HG03025 (cell line): ENCODE data around the gene DUSP22.
"Not testable (repeated sequence)": the region's sequence is repeated elsewhere in the genome, so short reads cannot be mapped to it uniquely, and the experiment has no call there.

Experiments used
- ATAC-seq: cut with Tn5 transposase; IDR thresholded peaks from one replicate; pipeline ENCODE4 v1.9.1; 2021; ENCODE audit warnings: mild to moderate bottlenecking, moderate library complexity; ENCODE audit not compliant: unreplicated experiment, low FRiP score

DUSP22 gene, protein sequence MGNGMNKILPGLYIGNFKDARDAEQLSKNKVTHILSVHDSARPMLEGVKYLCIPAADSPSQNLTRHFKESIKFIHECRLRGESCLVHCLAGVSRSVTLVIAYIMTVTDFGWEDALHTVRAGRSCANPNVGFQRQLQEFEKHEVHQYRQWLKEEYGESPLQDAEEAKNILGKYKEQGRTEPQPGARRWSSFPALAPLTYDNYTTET

DNA sequence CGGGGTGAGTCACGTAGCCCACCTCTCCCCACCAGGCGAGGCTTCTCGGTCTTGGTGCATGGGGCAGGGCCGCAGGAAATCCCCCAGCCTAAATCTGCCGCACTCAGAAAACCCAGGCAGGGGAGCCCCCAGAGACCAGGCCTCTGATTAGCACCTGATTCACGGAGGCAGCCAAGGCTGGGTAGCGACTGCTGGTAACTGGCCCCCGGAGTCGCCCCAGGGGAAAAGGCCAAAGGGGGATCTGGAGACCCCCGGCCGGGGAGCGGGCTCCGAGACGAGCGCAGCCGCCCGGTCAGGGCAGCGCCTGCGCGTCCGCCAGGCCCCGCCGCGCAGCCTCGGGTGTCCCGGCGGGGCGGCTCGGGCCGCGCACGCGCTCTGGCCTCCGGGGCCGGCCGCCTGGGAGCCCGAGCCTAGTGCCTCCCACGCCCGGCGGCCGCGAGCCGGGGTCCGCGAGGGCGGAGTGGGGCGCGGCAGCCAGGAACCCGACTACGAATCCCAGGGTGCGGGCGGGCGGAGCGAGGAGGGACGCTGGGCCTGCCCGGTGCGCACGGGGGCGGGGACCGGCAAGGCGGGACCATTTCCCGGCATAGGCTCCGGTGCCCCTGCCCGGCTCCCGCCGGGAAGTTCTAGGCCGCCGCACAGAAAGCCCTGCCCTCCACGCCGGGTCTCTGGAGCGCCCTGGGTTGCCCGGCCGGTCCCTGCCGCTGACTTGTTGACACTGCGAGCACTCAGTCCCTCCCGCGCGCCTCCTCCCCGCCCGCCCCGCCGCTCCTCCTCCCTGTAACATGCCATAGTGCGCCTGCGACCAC, at the start of gene DUSP22:
DUSP22 (plus strand) TSS at position 791 of the 809 bp plus-strand sequence. CDS start 53 bp downstream, outside the sequence.
- peak; percentile 46 for ATAC-seq

DNA sequence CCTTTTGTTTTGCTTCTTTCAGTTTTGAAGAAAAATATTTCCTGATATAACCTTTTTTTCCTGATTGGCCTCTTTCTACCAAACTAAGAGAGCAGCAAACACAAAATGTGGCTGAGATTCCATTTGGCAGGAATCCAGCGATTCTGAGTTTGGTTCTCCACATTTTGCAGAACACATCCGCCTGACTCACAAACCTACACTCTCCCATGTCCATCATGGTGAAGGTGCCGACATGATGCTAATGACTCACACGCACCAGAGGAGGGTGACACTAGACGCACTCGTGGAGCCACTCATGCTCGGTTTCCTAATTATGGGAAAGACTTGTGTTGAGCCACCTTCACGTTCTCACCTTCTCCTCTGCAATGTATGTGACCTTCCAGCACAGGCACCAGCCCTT, 45.9 kb upstream of the DUSP22 start:
- no peak for ATAC-seq

DNA sequence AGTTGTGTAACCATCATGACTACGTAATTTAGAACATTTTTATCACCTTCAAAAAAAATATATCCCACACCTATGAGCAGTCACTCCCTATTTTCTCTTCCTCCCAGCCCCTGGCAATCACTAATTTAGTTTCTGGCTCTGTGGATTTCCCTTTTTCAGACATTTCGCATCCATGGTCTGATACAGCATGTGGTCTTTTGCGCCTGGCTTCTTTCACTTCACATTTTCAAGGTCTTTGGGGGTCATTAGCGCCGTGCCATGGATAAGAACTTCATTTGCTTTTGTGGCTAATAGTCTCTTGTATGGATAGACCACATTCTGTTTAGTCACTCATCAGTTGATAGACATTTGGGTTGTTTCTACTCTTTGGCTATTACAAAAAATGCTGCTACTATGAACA, 44.9 kb upstream of the DUSP22 start:
- no peak for ATAC-seq

DNA sequence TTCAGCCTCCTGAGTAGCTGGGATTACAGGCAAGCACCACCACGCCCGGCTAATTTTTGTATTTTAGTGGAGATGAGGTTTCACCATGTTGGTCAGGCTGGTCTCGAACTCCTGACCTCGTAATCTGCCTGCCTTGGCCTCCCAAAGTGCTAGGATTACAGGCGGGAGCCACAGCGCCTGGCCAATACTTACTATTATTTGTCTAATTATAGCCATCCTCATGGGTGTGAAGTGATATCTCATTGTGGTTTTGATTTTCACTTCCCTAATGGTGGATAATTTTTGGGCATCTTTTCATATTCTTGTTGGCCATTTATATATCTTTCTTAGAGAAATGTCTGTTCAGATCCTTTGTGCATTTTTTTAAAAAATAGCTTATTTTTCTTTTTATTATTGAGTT, 44.2 kb upstream of the DUSP22 start:
- not testable (repeated sequence) for ATAC-seq

DNA sequence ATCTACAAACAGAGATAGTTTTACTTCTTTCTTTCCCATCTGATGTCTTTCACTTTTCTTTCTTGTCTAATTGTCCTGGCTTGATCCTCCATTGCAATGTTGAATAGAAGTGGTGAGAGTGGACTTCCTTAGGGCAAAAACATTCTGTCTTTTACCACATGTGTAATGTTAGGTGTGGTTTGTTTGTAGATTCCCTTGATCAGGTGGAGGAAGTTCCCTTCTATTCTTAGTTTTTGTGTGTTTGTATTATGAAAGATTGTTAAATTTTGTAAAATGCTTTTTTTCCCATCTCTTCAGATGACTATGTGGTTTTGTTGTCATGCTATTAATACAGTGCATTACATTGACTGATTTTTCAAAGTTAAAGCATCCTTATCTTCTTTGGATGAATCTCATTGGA, 41.6 kb upstream of the DUSP22 start:
- no peak for ATAC-seq

DNA sequence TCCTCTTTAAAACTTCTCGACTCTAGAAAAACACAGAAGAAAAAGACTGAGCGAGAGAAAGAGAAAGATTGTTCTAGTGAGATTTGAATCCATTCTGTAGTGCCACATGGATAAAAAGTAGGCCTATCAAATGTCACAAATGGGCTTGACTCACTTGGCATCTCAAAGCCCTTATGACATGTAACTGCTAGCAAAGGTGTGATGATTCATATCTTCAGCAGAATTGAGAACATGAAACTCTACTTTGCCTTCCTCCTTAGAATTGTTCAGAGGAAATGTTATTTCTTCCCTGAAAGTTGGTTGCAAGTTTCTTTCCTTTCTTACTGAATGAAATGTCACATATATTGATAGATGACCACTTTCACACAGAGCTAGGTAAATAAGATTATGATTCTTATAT, 40.4 kb upstream of the DUSP22 start:
- no peak for ATAC-seq

DNA sequence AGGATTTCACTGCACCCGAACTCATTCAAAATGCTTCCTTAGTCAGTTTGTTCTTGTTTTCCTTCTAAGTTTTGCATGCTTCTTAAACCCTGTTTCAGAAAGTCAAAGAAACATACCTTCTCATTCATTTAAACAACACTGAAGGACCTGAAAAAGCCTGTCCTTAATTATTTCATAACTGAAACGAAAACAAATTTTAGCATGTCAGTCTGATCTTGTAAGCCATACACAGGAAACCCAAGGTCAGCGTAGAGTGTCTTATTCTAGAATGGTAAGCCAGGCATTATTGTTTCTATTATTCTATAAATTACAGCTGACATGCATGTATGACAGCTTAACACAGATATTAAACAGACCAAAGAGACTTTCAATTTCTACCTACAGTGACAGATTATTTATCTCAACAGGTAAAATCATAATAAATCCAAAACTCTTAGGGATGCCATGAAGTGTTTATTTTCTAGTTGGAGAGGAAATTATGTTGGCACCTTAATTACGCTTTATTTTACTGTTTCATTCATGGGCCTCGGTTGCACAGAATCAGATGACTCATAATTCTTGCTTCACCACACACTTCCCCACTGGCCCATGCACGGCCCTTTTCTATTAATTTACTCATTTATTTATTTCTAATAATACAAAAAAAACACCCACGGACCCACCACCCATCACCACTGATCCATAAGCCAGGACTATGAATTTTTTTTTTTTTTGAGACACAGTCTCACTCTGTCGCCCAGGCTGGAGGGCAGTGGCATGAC, 39.3 kb upstream of the DUSP22 start:
- no peak for ATAC-seq

DNA sequence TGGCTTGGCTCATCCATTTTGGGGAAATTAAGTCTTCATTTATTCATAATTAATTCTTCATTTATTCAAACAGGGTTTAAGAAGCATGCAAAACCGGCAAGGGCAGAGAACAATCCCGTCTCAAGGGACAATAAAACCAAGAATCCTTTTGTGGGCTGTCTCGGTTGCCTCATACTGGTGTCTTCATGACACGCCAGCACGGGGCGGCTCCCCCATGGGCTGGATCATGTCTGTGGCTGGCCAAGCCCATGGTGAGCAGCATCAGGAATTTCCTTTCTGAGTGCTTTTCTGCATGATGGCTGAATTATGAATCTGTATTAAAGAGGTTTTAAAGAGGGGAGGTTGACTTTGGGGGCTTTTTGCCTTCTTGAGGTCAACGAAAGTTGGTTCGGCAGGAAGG, 38.3 kb upstream of the DUSP22 start:
- no peak for ATAC-seq

DNA sequence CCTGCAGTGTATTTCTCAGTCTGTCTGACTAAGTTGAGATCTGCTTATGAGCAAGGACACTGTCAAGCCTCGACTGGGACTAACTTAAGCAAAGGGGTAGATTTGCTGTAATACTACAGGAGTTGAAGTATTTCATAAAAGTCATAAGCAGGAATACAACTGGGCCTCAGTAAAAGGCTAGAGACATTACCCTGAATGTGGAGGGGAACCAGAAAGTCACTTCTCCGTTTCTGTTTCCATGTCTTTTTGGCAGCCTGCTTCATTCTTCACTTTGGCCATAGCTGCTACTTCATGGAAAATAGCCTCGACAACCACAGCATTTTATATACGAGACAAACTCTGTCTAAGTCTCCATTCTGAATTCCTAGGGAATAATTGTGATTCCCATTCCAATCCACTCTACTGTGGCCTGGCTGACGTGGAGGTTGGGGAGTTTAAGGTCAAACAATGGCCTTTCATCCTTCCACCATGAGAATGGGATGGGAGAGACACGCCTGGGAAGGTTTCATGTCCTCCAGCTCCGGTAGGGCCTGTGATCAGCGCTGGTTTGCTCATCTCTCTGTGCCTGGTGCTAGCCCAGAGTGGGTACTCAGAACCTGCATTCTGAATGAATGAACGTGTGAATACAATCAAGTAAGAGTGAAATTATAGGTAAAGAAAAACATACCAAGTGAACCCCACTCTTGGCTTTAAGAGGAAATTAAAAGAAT, 37.1 kb upstream of the DUSP22 start:
- ATAC-seq = no peak

DNA sequence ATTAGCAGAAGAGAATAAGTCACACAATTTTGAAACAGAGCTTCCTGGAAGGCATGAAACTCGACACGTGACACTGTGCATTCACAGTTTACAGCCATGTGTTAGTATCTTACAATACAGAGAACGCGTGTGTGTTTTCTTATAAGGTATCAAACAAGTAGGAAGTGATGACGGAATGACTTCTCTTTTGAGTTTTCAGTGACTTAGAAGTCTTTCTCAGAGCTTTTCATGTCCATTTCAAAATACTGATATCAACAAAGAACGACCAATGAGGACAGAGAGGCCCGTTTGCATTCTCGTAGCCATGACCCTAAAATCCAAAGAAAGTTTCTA, 36.6 kb upstream of the DUSP22 start:
- ATAC-seq = no peak

DNA sequence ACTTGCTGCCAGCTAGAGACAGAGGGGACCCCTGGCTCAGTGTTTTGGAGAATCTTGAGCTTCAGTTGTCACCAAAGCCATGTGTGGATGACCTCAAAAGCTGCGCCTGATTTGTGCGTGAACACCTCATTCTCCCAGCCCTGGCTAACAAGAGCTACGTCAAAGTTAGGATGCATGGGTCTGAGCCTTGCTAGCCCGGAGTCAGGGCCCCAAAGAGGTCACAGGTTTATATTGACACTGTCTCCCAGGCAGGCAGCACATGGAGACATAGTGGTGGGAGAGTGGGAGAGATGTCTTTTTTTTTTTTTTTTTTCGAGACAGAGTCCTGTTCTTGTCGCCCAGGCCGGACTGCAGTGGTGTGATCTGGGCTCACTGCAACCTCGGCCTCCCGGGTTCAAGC, 36.1 kb upstream of the DUSP22 start:
- no peak for ATAC-seq

DNA sequence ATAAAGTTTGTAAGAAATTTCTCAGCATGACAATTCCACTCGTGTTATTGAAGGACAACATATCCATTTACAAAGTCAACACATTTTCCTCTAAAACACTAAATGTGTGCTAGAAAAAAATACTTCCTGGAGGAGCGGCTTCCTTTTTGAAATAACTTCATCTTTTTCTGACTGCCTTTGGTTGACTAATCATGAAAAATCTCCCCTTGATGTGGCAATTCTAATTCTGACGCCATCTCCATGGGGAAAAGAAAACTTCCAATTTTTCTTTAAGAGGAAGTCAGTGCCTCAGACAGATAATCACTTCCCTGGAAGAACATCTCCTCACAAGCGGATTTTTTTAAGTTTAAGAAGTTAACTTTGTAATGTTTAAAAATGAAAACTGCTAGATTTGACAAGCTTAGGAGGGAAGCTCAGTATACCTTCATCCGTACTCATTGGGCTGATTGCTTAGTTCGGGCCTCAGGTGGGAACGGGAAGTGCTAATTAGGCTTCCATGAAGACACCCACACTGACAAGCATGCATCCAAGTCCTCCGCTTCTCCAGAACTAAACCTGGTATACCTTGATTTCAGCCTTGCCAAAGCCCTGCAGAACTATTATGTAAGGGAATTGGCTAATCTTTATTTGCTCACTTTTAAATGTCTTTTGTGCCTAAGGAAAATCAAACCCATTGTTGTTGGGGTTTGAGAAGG, 35.1 kb upstream of the DUSP22 start:
- ATAC-seq = no peak

DNA sequence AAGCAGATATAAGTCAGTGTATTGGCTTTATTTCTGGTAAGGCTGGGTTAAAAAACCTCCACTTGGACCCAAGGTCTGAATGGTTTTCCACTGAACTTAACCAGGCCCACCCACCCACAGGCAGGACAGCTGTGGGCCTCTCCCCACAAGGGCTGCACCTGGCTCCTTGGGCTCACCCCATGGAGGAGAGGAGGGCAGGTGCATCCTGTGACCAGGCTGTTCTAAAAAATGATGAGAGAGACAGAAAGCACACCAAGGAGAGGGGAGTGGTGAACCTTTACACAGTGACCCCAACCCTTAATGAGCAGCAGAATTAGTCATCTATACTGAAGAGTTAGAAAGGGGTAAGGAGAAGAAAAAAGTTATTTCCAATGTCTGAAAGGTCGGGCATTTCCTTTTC, 34.5 kb upstream of the DUSP22 start:
- no peak for ATAC-seq

DNA sequence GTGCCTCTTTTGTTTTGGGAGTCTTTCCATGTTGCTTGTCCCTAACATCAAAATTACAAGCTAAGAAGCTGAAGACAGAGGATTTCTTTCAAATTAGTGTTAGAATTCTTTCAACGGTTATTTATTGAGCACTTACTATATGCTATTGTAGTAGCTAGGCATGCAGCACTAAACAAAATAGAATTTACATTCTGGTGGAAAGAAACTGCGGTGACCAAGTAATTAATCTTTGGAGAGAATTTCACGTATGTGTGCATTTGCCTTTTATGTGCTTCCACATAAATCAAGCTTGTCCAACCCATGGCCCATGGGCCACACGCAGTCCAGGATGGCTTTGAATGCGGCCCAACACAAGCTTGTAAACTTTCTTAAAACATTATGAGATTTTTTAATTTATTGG, 33.0 kb upstream of the DUSP22 start:
- no peak for ATAC-seq

DNA sequence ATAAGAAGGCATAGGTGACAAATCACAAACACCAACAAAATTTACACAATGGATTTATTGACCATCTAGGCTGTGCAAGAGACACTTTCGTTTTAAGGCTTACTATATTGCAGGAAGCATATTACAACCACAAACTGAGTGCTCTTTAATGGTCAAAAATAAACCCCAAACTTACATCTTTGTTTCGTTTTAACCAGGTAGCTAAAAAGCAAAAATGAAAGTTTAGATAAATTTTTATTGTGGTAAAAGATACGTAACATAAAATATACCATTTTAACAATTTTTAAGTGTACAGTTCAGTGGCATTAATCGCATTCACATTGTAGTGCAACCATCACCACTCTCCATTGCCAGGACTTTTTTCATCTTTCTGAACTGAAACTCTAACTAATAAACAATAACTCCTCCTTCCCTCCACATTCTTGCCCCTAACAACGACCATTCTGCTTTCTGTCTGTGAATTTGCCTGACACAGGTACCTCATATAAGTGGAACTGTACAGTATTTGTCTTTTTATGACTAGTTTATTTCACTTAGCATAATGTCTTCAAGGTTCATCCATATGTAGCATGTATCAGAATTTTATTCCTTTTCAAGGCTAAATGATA, 32.3 kb upstream of the DUSP22 start:
- ATAC-seq = no peak

DNA sequence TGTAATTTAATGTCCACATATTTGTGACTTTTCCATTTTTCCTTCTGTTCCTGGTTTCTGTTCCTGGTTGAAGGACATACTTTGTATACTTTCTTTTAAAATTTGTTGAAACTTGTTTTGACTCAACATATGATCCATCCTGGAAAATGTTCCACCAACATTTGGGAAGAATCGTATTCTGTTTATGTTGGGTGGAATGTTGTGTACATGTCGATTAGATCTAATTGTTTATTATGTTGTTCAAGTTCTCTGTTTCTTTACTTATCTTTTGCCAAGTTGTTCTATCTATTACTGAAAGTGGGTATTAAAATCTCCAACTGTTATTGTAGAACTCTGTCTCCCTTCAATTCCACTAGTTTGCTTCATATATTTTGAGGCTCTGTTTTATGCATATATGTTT, 27.7 kb upstream of the DUSP22 start:
- no peak for ATAC-seq

DNA sequence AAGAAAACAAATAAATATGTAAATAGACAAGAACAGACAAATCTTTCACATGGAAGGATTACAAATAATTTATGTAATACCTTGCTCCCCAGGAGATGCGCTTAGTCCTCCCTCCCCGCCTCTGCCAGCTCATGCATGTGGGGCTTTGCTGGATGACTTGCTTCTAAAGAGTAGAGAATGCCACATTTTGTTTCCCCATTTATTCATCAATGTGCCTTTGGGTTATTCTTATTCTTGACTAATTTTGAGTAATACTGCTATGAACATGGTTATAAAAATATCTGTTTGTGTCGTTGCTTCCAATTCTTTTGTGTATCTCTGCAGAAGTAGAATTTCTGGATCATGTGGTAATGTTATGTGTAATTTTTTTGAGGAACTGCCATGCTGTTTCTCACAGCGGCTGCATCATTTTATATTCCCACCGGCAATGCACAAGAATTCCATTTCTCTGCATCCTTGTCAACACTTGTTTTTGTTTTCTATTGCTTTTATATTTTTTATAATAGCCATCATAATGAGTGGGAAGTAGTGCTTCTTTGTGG, 23.8 kb upstream of the DUSP22 start:
- ATAC-seq = no peak

DNA sequence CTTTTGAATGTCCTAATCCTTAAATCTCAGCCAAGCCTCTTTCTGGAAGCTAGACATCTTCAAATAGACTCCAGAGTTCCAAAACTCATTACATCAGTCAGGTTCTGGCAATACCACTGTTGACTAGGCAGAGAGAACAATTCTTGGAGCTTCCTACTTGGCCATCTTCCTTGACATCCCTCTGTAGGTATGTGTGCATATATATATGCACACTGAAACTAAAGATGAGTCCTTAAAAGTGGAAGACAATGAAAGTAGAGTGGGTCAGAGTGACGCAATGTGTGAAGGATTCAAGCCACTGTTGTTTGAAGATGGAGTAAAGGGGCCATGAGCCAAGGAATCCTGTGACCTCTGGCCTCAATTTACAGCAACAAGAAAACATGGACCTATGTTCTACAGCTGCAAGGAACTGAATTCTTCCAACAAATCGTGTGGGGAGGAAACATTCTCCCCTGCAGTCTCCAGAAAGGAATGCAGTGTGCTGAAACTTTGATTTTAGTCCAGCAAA, 18.7 kb upstream of the DUSP22 start:
- no peak for ATAC-seq

DNA sequence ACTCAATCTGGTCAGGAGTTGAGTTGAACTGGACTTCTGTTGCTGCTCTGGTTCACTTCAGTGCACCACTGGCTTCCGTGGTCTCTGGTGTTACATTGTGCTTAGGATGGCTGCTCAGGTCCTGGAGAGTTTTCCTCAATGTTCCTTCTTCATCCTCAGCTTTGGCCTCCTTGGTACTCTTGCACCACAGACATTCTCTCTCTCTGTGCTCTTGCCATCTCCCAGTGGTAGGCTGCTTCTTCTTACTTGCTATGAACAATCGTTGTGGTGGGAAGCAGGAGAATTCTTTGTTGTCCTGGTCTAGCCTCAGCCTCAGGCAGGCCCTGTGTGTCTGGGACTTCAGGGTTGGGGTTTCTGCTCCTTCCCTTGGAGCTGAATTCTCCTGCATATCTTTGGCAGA, 14.5 kb upstream of the DUSP22 start:
- ATAC-seq = no peak

DNA sequence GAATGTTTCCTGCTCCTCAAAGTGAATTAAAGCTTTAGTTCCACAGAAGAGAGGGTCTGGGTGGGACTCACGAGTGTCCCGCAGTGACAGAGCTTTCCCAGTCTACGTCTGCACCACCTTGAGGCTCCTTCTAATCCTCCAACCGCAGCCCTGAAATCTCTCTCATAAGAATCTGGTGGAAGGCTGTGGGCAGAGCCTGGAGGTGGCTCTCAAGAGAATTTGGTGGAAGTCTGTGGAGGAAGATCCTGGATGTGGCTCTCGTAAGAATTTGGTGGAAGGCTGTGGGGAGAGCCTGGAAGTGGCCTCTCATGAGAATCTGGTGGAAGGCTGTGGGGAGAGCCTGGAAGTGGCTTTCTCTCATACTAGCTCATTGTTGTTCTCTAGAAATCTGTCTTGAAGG, 13.8 kb upstream of the DUSP22 start:
- no peak for ATAC-seq
